HG03342 (cell line): Measurements from ENCODE around the gene TRAPPC11.
"Not testable (repeated sequence)": the region's sequence is repeated elsewhere in the genome, so short reads cannot be mapped to it uniquely, and the experiment has no call there.

Experiments
- ATAC-seq: cut with Tn5 transposase; IDR thresholded peaks from one replicate; pipeline ENCODE4 v1.9.1; 2021; ENCODE audit warnings: mild to moderate bottlenecking, moderate library complexity; ENCODE audit not compliant: unreplicated experiment

TRAPPC11 gene

DNA sequence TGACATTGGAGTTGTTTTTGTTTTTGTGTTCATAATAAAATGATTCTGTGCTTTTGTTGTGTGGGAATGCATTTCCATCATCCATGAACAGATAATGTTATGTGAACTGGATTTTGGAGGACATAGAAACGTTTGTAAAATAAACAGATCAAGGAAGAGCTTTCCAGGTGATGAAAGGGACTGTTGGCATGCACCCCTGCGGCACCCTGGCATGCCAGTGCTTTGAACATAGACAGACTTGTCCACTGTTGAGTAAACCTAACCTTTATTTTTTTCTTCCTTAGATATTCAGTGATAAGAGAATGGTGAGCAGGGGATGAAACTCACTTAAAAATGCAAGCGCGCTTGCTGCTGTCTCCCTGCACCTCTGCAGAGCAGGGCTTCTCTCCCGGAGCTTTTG is 59.8 kb downstream of the TRAPPC11 start:
- no peak for ATAC-seq

DNA sequence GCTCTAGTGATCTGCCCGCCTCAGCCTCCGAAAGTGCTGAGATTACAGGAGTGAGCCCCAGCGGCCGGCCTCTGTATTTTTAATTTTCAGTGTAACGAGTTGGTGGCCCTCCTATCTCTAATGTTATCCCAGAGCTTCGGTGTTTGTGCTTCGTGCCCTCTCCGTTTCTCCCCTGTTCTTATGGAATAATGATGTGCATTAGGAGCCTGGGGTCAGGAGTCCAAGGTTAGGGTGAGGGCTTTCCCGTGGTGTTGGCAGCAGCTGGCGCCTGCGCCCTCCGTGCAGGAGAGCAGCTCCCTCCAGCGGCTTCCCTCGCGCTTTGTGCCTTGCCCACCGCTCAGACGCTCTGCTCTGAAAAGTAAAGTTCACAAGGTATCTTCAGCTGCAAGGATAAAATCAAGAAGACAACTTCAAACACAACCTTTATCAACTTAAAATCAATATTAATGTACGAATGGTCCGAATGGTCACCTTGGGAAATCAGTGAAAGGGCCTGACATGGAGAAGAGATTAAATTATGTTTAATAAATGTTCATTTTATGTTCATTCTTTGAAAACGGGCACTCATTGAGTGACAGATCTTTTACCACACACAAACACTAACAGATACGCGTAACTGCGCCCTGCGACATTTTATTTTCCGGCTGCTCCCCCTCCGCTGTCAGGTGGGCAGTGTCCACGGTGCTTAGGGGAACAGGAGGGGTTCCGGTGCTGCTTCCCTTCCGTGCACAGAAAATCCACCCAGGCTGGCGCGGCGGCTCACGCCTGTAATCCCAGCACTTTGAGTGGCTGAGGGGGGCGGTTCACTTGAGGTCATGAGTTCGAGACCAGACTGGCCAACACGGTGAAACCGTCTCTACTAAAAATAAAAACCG is 62.4 kb downstream of the TRAPPC11 start:
- ATAC-seq, result peak; percentile 19

DNA sequence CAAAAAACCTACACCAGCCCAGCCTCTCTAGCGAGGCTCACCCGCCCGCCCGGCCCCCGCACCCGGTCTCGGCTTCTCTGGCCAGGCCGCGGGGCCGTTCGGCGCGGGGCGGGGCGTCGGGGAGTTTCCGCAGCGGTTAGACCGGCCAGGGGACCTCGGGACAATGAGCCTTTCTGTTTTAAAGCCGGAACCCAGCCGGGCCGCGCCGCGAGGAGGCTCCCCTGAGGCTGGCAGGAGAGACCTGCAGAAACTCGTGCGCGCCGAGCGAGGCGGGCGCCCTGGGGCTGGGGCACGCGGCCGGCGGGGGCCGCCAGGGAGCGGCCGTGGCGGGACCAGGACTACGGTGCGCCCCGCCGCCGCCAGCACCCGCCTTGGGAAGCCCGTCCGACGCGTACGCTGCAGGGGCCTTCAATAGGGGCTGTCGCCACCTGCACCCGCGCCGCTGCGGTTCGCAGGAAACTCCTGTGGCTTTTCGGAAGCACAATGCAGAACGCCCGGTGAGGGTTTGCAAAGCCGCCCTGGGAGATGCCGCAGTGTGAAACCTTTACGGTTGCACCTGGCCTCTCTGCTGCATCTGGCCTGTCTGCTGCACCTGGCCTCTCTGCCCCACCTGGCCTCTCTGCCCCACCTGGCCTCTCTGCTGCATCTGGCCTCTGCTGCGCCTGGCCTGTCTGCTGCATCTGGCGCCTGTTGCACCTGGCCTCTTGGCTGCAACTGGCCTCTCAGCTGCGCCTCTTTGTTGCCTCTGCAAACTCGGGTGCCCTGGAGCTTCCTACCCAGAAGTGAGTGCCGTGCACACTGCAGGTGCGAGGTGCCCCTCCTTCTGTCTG is 63.9 kb downstream of the TRAPPC11 start:
- ATAC-seq, result peak; percentile 76

DNA sequence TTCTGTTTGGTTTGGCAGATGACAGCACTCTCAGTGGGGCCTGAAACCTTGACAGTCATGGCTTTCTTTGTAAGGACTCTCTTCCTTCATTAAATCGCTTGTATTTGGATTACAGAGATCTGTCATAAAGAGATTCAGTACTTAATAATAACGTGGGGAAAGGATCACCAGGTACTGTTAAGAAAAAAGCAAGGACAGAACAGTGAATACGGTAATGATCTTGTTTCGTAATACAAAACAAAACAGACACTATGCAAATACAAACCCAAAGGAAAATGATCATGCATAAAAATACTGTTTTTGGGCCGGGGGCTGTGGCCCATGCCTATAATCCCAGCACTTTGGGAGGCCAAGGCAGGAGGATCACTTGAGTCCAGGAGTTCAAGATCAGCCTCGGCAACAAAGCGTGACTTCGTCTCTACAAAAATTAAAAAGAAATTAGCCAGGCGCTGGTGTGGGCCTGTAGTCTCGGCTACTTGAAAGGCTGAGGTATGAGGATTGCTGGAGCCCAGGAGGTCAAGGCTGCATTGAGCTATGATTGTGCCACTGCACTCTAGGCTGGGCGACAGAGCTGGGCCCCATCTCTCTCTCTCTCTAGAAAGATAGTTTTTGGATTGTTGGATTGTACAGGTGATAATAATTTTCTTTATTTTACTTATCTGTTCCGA is 64.6 kb downstream of the TRAPPC11 start:
- ATAC-seq, result no peak

DNA sequence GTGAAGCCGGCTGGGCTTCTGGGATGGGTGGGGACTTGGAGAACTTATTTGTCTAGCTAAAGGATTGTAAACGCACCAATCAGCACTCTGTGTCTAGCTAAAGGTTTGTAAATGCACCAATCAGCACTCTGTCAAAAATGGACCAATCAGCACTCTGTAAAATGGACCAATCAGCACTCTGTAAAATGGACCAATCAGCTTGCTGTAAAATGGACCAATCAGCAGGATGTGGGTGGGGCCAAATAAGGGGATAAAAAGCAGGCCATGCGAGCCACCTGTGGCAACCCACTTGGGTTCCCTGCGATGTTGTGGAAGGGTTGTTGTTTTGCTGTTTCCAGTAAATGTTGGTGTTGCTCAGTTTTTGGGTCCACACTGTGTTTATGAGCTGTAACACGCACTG is 66.5 kb downstream of the TRAPPC11 start:
- not testable (repeated sequence) for ATAC-seq

DNA sequence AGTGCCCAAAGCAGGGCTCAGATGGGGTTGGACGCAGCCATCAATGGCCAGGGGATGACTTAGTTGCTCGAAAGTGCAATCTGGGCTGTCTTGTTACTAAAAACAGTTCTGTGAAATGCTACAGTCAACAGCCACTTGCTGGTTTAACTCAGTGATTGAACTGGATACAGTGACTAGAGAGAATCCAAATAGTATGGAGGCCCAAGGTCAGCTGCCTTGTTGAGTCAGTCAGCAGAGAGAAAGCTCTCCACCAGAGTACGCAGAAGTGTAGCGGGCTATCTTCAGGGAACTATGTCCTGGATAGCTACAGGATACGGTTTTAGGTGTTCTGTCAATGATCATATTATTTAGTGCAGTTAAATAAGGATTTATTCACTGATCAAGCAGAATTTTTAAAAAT is 68.4 kb downstream of the TRAPPC11 start:
- no peak for ATAC-seq

DNA sequence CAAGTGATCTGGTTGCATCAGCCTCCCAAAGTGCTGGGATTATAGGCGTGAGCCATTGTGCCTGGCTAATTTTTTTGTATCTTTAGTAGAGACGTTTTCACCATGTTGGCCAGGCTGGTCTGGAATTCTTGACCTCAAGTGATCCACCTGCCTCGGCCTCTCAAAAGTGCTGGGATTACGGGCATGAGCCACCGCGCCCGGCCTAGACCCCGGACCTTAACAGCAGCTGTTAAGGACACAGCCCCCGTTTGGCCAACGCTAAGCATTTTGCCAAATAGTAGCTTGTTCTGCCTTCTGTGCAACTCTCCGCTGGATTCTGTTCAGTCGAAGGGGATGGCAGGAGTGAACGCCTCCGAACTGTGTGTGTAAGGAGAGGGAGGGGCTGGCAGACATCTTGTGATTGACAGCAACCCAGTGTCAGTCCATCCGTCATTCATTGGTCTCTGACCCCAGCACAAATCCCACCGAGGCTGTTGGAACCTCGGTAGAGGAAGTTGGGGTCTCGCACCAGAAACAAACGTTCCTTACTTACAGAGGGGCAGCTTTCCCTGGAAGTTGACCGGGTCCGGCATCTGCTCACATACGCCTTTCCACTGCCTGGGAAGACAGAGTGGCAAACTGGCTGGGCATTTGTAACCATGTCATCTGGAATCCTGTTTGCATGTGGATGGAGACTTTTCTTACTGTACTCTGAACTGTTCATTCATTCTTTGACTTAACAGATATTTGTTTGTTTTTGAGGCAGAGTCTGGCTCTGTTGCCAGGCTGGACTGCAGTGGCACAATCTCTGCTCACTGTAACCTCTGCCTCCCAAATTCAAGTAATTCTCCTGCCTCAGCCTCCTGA is 69.4 kb downstream of the TRAPPC11 start:
- no peak for ATAC-seq

DNA sequence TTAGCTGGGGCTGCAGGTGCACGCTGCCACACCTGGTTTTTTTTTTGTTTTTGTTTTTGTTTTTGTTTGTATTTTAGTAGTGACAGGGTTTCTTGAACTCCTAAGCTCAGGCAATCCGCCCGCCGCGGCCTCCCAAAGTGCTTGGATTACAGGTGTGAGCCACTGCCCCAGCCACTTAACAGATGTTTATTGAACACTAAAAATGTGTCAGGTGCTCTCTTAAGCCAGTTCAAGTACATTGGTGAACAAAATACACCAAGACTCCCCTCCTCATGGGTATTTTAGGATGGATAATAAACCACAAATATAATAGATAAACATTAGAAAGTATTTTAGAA is 69.9 kb downstream of the TRAPPC11 start:
- no peak for ATAC-seq

DNA sequence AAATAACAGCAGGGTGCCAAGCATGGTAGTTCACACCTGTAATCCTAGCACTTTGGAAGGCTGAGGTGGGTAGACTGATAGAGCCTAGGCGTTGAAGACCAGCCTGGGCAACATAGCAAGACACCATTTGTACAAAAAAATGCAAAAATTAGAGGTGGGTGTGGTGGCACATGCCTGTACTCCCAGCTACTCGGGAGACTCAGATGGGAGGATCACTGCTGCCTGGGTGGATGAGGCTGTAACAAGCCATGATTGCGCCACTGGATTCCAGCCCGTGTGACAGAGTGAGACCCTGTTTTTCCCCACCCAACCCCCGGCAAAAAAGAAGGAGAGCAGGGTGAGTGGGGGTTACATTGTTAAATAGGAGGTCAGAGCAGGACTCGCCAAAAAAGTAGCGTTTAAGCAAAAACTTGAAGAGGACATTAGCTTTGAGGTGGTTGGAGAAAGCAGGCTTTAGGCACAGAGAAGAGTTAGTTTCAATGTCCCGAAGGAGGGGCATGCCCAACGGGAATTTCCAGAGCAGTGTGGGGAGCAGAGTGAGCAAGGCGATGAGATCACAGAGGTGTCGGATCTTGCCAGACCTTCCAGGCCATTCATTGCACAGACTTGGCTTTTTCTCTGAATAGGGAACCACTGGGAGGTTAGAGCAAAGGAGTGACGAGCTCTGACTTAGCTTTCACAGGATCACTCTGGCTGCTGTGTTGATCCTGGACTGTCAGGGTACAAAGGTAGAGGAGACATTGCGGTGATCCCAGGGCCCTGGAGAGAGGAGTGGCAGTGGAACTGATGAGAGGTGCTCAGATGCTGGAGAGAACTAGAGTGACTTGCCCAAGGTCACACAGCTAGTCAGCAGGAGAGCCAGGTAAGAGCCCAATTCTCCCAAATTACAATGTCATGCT is 70.6 kb downstream of the TRAPPC11 start:
- ATAC-seq, result no peak

DNA sequence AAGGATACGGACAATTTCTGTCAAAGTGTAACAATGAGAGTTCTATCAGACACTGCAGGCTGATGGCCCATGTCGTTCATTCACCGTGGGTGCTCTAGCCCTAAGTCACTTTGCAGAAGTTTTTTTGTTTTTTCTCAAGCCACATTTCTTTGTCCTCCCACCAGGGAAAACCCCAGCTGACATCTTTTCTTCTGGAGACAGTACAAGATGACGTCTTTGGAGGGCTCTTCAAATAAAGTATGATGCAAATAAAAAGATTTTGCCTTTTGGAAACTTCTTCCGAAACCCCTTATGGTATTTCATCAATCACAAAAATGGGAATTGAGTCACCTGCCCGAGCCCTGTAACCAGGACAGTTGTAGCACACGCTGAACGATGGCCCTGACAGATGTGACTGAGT is 73.2 kb downstream of the TRAPPC11 start:
- ATAC-seq, result no peak

DNA sequence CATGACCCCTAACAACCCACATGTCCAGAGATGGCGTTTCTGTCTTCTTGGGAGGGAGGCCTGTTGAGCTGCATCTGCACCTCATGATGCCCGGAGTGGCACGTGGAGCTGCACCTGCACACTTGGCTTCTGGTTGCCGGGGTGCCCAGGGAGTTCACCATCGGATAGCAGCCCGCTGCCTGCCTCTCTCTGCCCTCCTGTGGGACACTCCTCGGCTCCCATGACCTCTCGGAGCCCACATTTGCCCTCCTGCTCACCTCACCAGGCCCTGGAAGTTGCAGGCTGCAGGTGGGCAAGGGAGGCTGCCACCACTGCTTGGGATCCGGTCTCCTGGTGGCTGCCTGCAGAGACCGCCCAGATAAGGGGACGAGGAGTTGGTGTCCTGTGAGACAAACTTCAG is 74.1 kb downstream of the TRAPPC11 start:
- no peak for ATAC-seq

DNA sequence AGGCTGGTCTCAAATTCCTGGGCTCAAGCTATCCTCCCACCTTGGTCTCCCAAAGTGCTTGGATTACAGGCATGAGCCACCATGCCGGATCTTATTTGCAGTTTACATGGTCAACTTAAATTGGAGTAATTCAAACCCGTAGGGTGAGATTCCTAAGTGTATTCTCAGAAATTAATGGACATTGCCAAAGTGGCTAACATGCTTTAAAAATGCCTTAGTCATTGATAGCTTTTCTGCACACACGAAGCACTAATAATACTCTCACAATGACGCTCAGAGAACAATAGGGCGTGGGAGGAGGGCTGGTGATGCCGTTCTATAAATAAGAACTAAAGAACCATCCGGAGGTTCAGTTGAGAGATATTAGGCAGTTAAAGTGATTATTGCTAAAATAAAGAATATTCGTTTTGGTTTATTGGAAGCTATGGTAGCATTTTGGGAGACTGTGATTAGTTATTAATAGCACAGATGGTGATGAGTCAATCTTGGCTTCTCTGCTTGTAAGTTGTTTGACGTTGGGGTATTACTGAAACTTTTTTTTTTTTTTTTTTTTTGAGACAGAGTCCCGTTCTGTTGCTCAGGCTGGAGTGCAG is 79.1 kb downstream of the TRAPPC11 start:
- ATAC-seq, result no peak

DNA sequence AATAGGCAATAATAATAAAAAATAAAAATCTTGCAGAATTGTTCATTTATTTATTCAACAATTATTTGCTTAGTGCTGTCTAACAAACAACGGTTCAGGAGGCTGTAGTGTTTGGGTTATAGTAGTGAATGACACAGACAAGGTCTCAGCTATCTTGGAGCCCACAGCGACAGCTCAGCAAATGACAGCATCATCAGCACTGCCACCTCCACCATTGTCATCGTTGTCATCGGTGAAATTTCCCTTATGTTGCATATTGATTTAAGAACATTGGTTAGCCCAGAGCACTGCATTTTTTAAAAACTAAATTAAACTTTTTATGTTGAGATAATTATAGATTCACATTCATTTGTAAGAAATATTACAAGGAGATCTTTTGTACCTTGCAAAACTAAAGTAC is 79.9 kb downstream of the TRAPPC11 start:
- ATAC-seq, result no peak

DNA sequence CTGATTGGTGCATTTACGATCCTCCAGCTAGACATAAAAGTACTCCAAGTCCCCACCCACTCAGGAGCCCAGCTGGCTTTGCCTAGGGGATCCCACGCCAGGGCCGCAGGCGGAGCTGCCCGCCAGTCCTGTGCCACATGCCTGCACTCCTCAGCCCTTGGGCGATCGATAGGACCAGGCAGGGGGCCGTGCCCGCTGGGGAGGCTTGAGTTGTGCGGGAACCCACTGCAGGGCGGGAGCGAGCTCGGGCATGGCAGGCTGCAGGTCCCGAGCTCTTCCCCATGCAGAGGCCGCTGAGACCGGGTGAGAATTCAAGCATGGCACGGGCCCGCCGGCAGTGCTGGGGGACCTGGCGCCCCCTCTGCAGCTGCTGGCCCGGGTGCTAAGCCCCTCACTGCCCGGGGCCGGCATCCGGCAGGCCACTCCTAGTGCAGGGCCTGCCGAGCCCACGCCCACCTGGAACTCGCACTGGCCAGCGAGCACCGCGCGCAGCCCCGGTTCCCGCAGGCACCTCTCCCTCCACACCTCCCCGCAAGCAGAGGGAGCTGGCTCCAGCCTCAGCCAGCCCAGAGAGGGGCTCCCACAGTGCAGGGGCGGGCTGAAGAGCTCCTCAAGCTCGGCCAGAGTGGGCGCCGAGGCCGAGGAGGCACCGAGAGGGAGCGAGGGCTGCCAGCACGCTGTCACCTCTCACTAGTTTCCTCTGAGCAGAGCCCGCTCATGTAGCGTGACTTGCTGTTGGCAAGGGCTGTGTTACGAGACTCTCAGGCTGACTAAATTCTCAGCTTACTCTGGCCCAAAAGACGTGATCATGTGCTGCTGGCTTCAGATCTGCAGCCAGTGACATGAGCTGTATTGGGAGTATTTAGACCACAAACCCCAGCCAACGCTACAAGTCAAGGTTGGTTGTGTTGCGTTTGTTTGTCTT is 87.5 kb downstream of the TRAPPC11 start:
- ATAC-seq, result no peak

DNA sequence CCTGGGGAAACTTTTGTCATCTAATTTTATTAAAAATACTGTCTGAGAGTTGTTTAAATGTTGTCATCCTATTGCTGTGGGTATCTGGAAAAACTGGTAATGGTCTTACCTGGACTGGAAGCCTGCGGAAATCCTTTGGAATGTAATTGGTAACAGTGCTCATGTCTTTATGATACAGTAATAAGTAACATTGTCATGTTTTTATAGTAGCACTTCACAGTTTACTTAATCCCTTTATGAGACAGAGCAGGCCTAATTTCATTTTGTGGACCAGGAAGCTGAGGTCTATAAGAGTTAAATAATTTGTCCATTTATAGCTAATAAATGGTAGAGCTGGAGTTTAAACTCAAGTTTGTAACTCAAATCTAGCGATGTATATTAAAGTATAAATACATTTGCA is 88.3 kb downstream of the TRAPPC11 start:
- ATAC-seq, result no peak

DNA sequence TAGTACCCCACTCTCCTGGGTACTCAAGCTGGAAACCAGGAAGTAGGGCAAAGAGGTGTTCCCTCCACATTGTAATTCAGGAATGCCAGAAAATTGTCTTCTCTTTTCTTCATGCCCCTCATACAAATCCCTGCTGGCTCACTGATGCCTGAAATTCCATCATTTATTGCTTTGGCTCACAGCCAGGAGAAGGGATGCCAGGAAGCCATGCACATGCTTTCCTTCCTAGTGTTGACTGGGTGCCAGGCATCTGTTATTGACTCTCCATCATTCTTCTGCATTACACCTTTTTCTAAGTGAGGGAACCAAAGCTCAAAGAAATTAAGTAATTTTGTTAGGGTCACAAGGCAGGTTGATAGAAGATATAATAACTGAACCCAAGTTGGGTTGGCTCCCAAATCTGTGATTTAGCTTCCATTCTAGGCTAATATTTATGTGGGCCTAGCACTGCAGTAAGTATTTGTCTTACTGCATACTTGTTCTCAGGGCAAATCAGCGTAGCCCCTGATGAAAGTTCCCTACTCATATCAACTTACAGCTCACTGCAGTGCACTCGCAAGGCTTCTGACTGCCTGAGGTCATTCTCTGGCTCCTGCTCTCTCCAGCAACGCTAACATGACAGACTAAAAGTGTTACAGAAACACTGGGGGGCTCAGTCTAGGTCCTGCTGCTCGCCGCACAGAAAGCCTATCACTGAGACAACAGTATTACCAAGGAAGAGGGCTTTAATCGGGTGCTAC is 89.0 kb downstream of the TRAPPC11 start:
- no peak for ATAC-seq

DNA sequence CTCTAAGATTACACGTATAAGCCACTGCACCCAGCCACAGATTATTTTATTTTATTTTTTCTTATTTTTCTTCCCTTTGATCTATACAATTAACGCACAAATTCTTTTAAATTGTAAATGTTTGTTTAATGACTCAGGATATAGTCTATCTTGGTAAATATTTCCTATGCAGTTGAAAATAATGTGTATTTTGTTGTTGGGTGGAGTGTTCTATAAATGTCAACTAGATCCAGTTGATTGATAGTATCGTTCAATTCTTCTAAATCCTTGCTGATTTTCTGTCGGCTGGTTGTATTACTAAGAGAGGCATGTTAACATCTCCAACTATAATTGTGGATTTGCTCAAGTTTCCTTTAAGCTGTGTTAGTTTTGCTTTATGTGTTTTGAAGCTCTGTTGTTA is 92.0 kb downstream of the TRAPPC11 start:
- ATAC-seq, result no peak

DNA sequence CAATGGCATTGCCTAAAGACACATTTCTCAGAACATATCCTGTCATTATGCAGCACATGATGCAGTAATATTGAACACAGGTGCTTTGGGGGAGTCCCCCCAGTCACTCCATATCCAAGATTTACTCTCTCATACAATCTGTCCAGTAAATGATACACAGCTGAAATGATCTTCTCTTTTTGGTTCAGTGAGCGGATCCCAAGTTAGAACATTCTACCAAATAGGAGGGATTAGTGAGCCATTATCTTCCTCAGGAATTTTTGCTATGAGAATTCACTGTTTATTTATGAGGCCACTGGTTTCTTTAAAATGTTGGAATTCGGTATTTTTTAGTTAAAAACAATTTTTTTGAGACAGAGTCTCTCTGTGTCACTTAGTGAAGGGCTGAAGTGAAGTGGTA is 96.5 kb downstream of the TRAPPC11 start:
- ATAC-seq, result no peak
